Activated naive CD4-positive, alpha-beta T cell treated with anti-CD3 and anti-CD28 coated beads for 36 hours (primary cell): ENCODE measurements around the gene MED12L. TPM values are rescaled to one million over a fixed set of nuclear protein-coding genes. Genes with fewer than 3 reads are reported as not detected.

Source experiments
- CTCF ChIA-PET: fragments of 350-600 bp; sonication (Branson Sonifier 250); formaldehyde crosslinking; loops from one replicate; lab custom pipeline; 2021; ENCODE audit warnings: antibody characterized with exemption; lab: Charles Lee
- DNase-seq: peaks from one replicate; pipeline ENCODE4 v3.0.0-alpha.2; 2020
- H3K27ac Mint-ChIP-seq: one replicate; pipeline ENCODE4 v1.8.0; 2021; ENCODE audit warnings: mild to moderate bottlenecking, mixed read lengths
- H3K27me3 Mint-ChIP-seq: one replicate; pipeline ENCODE4 v1.8.0; 2021; ENCODE audit warnings: low read depth, mixed read lengths
- H3K36me3 Mint-ChIP-seq: one replicate; pipeline ENCODE4 v1.8.0; 2021; ENCODE audit warnings: low read depth, mixed read lengths
- H3K4me1 Mint-ChIP-seq: one replicate; pipeline ENCODE4 v1.8.0; 2021; ENCODE audit warnings: low read depth, mixed read lengths
- H3K4me3 Mint-ChIP-seq: one replicate; pipeline ENCODE4 v1.8.0; 2021; ENCODE audit warnings: mild to moderate bottlenecking, moderate library complexity, mixed read lengths
- H3K9me3 Mint-ChIP-seq: one replicate; pipeline ENCODE4 v1.8.0; 2021; ENCODE audit warnings: mixed read lengths
- intact Hi-C: fragments of 100-400 bp; cut with micrococcal nuclease; formaldehyde crosslinking; loops from one replicate; pipeline ENCODE4 v1.15.1; 2023
- total RNA-seq, 2 experiments: library from RNA; stranded (reverse); gene quantifications; one replicate each; pipeline ENCODE4 v1.2.3, GENCODE V29; 2021

MED12L gene
- total RNA-seq, 2 experiments from 2014 or later: 1.4 to 2.0 TPM

DNA sequence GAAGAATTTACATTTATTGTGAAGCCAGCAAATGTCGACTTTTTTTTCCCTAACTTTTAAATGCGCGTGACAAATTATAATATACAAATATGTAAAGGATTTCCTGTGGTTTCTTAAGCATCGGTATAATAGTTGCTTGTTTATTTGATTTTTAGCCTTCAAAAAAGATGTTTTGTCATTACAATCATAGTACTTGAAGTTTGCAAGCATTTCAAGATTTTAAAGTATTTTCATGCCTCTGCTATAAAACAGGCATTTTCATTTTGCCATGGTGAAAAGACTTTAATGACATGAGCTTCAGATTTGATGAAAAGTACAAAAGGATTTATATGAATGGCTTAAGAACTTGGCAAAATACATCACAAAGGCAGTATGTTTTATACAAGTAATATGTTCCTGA, 308.5 kb downstream of the MED12L start:
- CTCF ChIA-PET: interaction anchor here (0.6 kb wide), 1 partner anchor 76 kb away, joined by 3 read pairs; no protein-coding TSS in a partner anchor
- DNase-seq: no peak
- no peaks in the 10 kb centered on the region for H3K4me1 Mint-ChIP-seq
- no peak overlapping the region for H3K27ac Mint-ChIP-seq
- H3K36me3 Mint-ChIP-seq: no peaks in the 10 kb centered on the region
- no peaks in the 10 kb centered on the region for H3K9me3 Mint-ChIP-seq
- no peak overlapping the region for H3K4me3 Mint-ChIP-seq
- no peaks in the 10 kb centered on the region for H3K27me3 Mint-ChIP-seq
- intact Hi-C loops: no loop called here

DNA sequence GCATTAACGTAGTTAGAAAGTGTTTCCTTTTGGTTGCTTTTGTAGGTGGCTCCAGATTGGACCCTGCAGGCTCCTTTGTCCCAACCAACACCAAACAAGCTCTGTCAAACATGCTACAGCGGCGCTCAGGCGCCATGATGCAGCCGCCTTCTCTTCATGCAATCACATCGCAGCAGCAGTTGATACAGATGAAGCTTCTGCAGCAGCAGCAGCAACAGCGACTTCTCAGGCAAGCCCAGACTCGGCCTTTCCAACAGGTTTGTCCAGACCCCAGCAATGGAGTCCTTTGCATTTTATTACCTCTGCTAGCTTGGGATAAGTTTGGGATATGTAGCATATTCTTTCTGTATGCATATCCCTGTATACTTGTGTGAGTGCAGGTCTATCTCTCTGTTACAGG, 309.1 kb downstream of the MED12L start:
- H3K36me3 Mint-ChIP-seq: no peaks in the 10 kb centered on the region
- intact Hi-C loops: no loop called here
- DNase-seq: no peak
- no peak overlapping the region for H3K27ac Mint-ChIP-seq
- no peaks in the 10 kb centered on the region for H3K27me3 Mint-ChIP-seq
- no peaks in the 10 kb centered on the region for H3K4me1 Mint-ChIP-seq
- CTCF ChIA-PET: interaction anchor here (0.6 kb wide), 1 partner anchor 76 kb away, joined by 3 read pairs; no protein-coding TSS in a partner anchor
- no peak overlapping the region for H3K4me3 Mint-ChIP-seq
- H3K9me3 Mint-ChIP-seq: no peaks in the 10 kb centered on the region

DNA sequence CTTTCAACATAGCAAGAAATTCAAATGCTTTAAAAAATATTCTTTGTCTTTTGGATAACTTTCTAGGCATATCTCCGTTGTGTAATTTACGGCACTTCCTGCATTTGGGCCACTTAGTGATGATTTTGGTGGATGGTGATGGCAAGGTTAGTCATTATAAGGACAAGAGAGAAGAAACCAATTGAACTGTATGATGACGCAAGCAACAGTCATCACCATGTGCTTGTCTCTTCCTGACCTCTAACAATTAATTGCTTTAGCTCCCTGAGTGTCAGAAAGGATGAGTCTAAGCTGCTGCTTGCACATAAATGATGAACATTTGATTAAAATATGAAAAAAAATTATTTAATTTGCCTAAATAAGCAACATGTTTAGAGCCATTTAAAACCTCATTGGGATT, 310.3 kb downstream of the MED12L start:
- Mint-ChIP-seq H3K27ac (no peak overlapping the region), H3K4me1 (no peaks in the 10 kb centered on the region), H3K27me3 (no peaks in the 10 kb centered on the region), H3K4me3 (no peak overlapping the region), H3K36me3 (no peaks in the 10 kb centered on the region), H3K9me3 (no peaks in the 10 kb centered on the region)
- no peak for DNase-seq
- CTCF ChIA-PET: no interaction called here
- intact Hi-C loops: no loop called here

DNA sequence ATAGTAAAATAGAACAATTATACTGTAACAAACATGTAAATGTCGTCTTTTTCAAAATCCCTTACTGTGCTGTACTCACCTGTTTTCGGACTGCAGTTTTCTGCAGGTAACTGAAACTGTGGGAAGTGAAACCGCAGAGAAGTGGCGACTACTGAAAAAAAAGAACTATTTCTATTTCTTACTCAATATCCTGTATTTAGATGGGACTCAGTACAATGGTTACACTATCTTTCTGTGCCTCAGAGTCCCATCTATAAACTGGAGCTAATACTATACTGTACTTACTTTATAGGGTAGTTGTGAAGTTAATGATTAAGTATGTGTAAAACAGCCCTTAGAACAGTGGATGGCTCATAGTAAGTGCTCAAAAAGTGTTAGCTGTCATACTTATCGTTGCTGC, 313.4 kb downstream of the MED12L start:
- no peaks in the 10 kb centered on the region for H3K4me1 Mint-ChIP-seq
- no peak overlapping the region for H3K27ac Mint-ChIP-seq
- H3K9me3 Mint-ChIP-seq: no peaks in the 10 kb centered on the region
- DNase-seq: no peak
- no peaks in the 10 kb centered on the region for H3K27me3 Mint-ChIP-seq
- intact Hi-C loops: no loop called here
- H3K4me3 Mint-ChIP-seq: no peak overlapping the region
- CTCF ChIA-PET: no interaction called here
- H3K36me3 Mint-ChIP-seq: no peaks in the 10 kb centered on the region

DNA sequence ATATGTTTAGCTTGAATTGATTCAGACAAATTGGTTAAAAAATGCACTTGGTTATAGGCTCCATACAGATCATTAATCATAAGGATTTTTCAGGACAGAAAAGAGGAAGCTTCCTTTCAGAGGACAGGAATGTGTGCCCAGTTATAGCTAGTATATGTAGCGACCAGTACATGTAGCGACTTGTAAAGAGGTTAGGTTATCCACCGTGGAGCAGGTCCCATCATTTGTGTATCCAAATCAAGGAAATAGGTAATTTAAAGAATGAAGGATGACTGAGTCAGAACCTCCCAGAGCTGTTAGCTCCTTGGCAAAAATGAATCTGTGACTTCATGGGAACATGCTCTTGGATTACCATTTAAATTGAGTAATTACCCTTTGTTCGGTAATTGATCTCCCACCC, 314.9 kb downstream of the MED12L start:
- Mint-ChIP-seq H3K27me3 (peaks cover 2% of the 10 kb centered on the region), H3K36me3 (no peaks in the 10 kb centered on the region), H3K4me1 (peaks cover 1% of the 10 kb centered on the region), H3K9me3 (no peaks in the 10 kb centered on the region), H3K4me3 (no peak overlapping the region), H3K27ac (no peak overlapping the region)
- intact Hi-C loops: no loop called here
- CTCF ChIA-PET: no interaction called here
- no peak for DNase-seq

DNA sequence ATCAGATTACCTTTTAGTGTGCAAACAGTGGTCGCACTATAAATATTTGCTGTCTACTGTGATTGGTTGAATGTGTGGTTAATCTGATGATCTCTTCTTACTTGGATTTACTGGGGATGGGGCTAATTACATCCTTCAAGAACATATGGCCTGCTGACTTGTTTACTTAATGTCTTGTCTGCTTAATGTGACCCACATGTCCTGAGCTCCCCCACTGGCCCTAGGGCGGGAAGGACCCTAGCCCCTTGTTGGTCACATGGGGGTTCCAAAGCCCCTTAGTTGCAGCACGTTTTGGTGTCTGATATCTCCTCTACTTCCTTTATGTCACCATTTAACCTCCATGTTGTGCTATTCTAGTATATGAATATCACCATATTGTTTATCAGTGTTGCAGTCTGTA, 316.9 kb downstream of the MED12L start:
- Mint-ChIP-seq H3K36me3 (no peaks in the 10 kb centered on the region), H3K27me3 (peaks cover 2% of the 10 kb centered on the region), H3K27ac (no peak overlapping the region), H3K4me1 (peaks cover 1% of the 10 kb centered on the region), H3K4me3 (no peak overlapping the region), H3K9me3 (no peaks in the 10 kb centered on the region)
- DNase-seq: no peak
- intact Hi-C loops: no loop called here
- CTCF ChIA-PET: interaction anchor here (0.7 to 0.8 kb wide), 2 partner anchors 10 to 12 kb away, joined by 3 to 5 read pairs; no protein-coding TSS in a partner anchor

DNA sequence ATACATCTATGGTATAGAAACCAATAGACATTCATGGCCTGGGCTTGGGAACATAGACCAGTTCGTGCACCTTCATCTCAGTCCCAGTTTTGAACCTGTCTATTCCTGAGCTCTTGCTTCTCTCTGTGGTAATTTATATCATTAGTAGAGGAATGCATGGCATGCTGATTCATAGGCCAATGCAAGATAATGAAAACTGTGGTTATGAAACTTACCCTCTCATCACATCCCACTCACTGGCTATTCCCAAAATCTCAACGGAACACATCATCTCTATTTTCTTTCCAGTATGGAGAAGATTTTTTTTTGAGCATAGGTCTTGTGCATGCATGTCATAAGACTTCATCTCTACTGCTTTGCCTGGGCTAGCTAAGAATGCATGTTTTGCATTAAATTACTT, 317.8 kb downstream of the MED12L start:
- Mint-ChIP-seq H3K9me3 (no peaks in the 10 kb centered on the region), H3K36me3 (no peaks in the 10 kb centered on the region), H3K4me3 (no peak overlapping the region), H3K27me3 (peaks cover 2% of the 10 kb centered on the region), H3K4me1 (peaks cover 1% of the 10 kb centered on the region), H3K27ac (no peak overlapping the region)
- CTCF ChIA-PET: interaction anchor here (0.8 kb wide), 1 partner anchor 11 kb away, joined by 5 read pairs; no protein-coding TSS in a partner anchor
- DNase-seq: no peak
- intact Hi-C loops: no loop called here

DNA sequence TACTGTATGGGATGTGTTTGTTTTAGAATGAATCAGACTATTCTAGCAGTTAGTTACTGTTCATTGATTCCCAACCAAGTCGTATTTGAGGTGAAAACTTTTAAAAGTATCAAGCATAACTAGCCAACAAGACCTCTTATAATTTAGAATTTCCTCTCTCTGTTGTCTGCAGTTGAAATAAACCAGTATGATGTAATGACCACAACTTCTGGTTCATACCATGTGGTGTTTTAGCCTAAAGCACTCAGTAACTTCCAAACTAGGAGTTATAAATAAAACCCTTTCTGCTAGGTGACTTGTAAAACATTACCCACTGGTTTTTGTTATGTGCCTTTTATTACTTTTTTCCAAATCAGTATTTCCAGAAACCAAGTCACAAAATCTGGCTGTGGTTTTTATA, 318.9 kb downstream of the MED12L start:
- CTCF ChIA-PET: no interaction called here
- no peaks in the 10 kb centered on the region for H3K36me3 Mint-ChIP-seq
- intact Hi-C loops: no loop called here
- H3K27me3 Mint-ChIP-seq: peaks cover 2% of the 10 kb centered on the region
- no peaks in the 10 kb centered on the region for H3K9me3 Mint-ChIP-seq
- H3K4me3 Mint-ChIP-seq: no peak overlapping the region
- H3K27ac Mint-ChIP-seq: no peak overlapping the region
- peaks cover 1% of the 10 kb centered on the region for H3K4me1 Mint-ChIP-seq
- no peak for DNase-seq

DNA sequence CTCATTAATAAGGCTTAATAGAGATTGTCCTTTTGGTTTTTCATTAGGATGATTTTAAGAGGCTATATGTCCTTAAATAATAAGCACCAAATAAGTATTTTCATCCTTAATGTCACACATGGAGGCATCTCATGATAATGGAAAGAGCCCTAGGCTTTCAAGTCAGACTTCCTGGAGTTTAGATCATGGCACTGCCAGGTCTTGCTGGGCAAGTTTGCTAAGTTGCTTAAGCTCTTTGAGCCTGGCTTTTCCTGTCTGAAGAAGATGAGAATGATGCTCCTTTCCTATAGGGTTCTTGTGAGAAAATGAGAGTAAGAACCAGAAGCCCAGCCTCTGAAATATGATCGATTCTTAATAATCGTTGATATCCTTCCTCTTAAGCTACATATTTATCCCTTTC, 322.5 kb downstream of the MED12L start:
- Mint-ChIP-seq H3K36me3 (no peaks in the 10 kb centered on the region), H3K27me3 (peaks cover 2% of the 10 kb centered on the region), H3K4me3 (no peak overlapping the region), H3K9me3 (peaks cover 2% of the 10 kb centered on the region), H3K27ac (no peak overlapping the region), H3K4me1 (peaks cover 1% of the 10 kb centered on the region)
- intact Hi-C loops: no loop called here
- no peak for DNase-seq
- CTCF ChIA-PET: interaction anchor here (1.0 kb wide), 1 partner anchor 116 kb away, joined by 3 read pairs; no protein-coding TSS in a partner anchor

DNA sequence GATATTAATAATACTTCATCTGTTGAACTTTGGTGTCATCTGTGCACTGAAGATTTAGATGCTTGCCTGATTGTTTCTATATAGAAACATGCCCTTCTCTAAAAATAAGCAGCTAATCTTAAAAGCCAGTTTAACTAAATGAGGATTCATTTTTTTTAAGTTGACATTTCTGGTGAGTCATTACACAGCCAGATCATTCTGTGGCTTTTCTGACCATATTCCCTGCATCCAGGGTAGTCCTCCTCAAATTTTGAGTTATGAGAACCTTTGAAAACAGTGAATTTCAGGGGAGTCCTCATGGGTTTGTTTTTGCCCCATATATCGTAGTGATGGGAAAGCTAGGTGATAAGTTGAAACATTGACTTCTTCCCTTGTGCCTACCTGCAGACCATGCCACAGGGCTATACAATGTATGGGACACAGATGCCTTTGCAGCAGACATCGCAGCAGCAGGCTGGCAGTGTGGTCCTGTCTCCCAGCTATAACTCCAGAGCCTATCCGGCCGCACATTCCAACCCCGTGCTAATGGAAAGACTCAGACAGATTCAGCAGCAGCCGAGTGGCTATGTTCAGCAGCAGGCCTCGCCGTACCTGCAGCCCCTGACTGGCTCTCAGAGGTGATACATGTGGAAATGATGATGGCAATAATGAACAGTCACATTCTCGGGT, 325.6 kb downstream of the MED12L start:
- CTCF ChIA-PET: interaction anchor here (0.7 kb wide), 1 partner anchor 83 kb away, joined by 3 read pairs; no protein-coding TSS in a partner anchor
- no peaks in the 10 kb centered on the region for H3K27me3 Mint-ChIP-seq
- H3K27ac Mint-ChIP-seq: no peak overlapping the region
- no peaks in the 10 kb centered on the region for H3K4me1 Mint-ChIP-seq
- H3K36me3 Mint-ChIP-seq: no peaks in the 10 kb centered on the region
- peaks cover 2% of the 10 kb centered on the region for H3K9me3 Mint-ChIP-seq
- DNase-seq: no peak
- H3K4me3 Mint-ChIP-seq: no peak overlapping the region
- intact Hi-C loops: no loop called here

DNA sequence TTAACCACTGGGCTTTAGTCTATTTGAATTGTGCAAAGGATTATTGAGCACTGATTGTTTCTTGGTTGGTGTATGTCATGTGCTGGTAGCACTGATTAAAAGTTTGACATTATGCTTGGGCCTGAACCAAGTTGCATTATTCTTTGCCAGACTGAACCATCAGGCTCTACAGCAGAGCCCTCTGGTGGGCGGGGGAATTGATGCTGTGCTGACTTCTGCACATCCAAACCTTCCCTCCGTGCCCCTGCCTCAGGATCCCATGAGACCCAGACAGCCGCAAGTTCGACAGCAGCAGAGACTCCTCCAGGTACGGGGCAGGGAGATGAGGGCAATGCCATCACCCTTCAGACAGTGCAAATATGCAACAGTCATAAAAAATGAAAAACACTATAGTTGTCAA, 327.5 kb downstream of the MED12L start:
- no peaks in the 10 kb centered on the region for H3K27me3 Mint-ChIP-seq
- no peak for DNase-seq

DNA sequence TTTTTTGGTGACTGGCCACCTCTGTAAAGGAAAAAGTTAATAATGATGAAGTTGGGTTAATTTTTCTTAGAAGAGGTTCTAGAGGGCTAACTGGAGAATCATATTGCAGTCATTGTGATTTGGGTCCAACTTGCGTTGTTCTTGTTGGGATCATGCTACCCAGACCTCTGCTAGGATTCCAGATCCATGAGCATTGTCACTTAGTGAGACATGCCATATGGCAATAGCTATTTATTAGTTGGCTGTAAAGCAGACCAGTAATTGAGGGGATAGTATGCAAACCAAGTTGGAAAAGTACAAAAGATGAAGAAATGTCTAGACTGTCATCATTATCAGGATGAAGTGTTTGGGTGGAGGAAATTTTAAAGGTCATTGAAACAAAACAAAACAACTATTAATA, 329.8 kb downstream of the MED12L start:
- Mint-ChIP-seq H3K36me3 (no peaks in the 10 kb centered on the region), H3K9me3 (peaks cover 2% of the 10 kb centered on the region), H3K4me3 (no peak overlapping the region), H3K27ac (no peak overlapping the region), H3K27me3 (no peaks in the 10 kb centered on the region), H3K4me1 (no peaks in the 10 kb centered on the region)
- no peak for DNase-seq
- intact Hi-C loops: no loop called here
- CTCF ChIA-PET: no interaction called here

More for the DNA sequence above, 327.5 kb downstream of the MED12L start:
- H3K4me3 Mint-ChIP-seq: no peak overlapping the region
- H3K4me1 Mint-ChIP-seq: no peaks in the 10 kb centered on the region
- H3K9me3 Mint-ChIP-seq: peaks cover 2% of the 10 kb centered on the region
- H3K27ac Mint-ChIP-seq: no peak overlapping the region
- H3K36me3 Mint-ChIP-seq: no peaks in the 10 kb centered on the region
- intact Hi-C loops: no loop called here
- CTCF ChIA-PET: interaction anchor here (0.6 kb wide), 1 partner anchor 47 kb away, joined by 4 read pairs; no protein-coding TSS in a partner anchor

DNA sequence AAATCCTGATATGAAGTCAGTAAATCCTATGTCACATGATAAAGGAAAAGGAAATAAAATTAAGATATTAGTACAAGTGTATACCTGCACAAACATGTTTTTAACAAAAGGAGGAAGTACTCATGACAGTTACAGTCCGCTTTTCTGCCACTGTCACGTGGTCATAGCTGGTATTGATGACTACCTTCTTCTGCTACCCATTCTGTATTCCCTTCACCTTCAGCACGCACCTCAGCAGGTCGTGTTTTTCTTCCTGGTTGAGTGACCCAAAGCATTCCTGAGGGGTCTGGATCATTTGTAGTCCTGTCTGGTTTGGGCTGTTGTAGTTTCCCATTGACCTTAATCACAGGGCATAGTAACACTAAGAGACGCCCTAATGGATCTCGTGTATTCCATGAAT, 334.3 kb downstream of the MED12L start:
- Mint-ChIP-seq H3K4me3 (no peak overlapping the region), H3K27me3 (peaks cover 2% of the 10 kb centered on the region), H3K36me3 (no peaks in the 10 kb centered on the region), H3K27ac (no peak overlapping the region), H3K4me1 (no peaks in the 10 kb centered on the region), H3K9me3 (no peaks in the 10 kb centered on the region)
- intact Hi-C loops: no loop called here
- CTCF ChIA-PET: no interaction called here
- no peak for DNase-seq
